ENCODE data around the gene BAZ1B. TPM values are rescaled to one million over a fixed set of nuclear protein-coding genes. Genes with fewer than 3 reads are reported as not detected.
A peak's percentile ranks its signal among the peaks of the same experiment; 100 is the strongest.
"Not testable (repeated sequence)": the region's sequence is repeated elsewhere in the genome, so short reads cannot be mapped to it uniquely, and the experiment has no call there.

Gene BAZ1B
- total and polyA plus RNA-seq, 5 donors from 2014 or later: 13.0 to 61.8 (median 13.9) TPM

DNA sequence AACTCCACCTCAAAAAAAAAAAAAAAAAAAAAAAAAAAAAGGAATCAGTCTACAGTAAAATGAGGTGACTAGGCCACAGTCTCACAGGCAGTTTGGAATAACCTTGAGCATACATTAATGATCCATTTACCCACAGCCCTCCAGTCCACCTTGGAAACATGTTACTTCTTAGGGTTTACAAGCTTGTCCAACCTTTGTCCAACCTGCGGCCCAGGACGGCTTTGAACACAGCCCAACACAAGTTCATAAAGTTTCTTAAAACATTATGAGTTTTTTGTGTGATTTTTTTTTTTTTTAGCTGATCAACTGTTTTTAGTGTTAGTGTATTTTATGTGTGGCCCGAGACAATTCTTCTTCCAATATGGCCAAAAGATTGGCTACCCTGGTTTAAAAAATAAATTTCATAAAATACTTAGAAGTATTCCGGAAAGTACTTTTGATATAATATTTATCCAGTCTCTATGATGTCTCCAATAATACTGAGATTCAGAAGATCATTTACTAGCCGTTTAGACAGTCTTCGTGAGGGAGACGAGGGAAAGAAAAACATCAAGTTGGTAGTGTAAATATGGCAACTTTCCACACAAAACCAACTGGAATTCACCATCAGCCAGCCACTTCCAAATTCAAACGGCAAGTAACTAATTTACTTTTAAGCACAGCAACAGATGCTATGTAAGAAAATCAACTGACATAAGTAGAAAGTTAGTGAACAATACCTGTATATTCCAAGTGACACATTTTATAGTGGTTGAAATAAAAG, 9.9 kb downstream of the BAZ1B start:
- Histone ChIP-seq H3K36me3 (ENCODE audit: control insufficient read depth, insufficient read depth, low read length) (peaks cover 60% of the 10 kb centered on the region), H3K4me3 (ENCODE audit: low read depth, low read length) (no peak overlapping the region), H3K27ac (ENCODE audit: insufficient read depth, low read length, poor library complexity, severe bottlenecking) (no peak overlapping the region), H3K4me1 (ENCODE audit: control insufficient read depth, insufficient read depth, low read length, poor library complexity, severe bottlenecking) (peaks cover 14% of the 10 kb centered on the region), H3K27me3 (ENCODE audit: control insufficient read depth, insufficient read depth, low read length) (no peaks in the 10 kb centered on the region), H3K9me3 (ENCODE audit: control insufficient read depth in 2 of 2, low read length in 2 of 2) (no peaks in the 10 kb centered on the region)
- Mint-ChIP-seq H3K4me3 (peak overlapping the region in 1 of 4 donors; percentile 7), H3K4me1 (peaks cover 11 to 41% (median 30%) of the 10 kb centered on the region in 4 donors), H3K36me3 (peaks cover 29% of the 10 kb centered on the region), H3K27me3 (no peaks in the 10 kb centered on the region), H3K9me3 (peaks cover 0 to 1% (median 0%) of the 10 kb centered on the region in 7 donors), H3K27ac (peak overlapping the region in 1 of 3 donors; percentile 8)
- DNase-seq: no peak
- no peak for ATAC-seq (ENCODE audit: low read depth in 2 of 2)

DNA sequence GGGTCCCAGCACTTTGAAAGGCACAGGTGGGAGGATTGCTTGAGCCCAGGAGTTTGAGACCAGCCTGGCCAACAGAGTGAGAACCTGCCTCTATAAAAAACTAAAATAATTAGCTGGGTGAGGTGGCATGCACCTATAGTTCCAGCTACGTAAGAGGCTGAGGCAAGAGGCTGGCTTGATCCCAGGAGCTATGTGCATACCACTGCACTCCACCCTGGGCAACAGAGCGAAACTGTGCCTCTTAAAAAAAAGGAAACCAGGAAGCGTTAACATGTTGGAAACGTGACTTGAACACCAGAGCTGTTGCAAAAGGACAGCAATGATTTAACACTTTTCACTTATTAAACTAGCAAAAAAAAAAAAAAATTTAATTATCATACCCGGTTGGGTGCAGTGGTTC, 12.6 kb downstream of the BAZ1B start:
- H3K4me1 Mint-ChIP-seq: peaks cover 6 to 36% (median 27%) of the 10 kb centered on the region in 4 donors
- DNase-seq: no peak
- no peak for ATAC-seq (ENCODE audit: low read depth in 2 of 2)
- Histone ChIP-seq H3K9me3 (ENCODE audit: control insufficient read depth in 2 of 2, low read length in 2 of 2) (no peaks in the 10 kb centered on the region), H3K4me3 (ENCODE audit: low read depth, low read length) (no peak overlapping the region), H3K4me1 (ENCODE audit: control insufficient read depth, insufficient read depth, low read length, poor library complexity, severe bottlenecking) (peaks cover 6% of the 10 kb centered on the region), H3K27me3 (ENCODE audit: control insufficient read depth, insufficient read depth, low read length) (no peaks in the 10 kb centered on the region), H3K36me3 (ENCODE audit: control insufficient read depth, insufficient read depth, low read length) (peaks cover 63% of the 10 kb centered on the region), H3K27ac (ENCODE audit: insufficient read depth, low read length, poor library complexity, severe bottlenecking) (no peak overlapping the region)
- H3K27me3 Mint-ChIP-seq: no peaks in the 10 kb centered on the region
- peaks cover 39% of the 10 kb centered on the region for H3K36me3 Mint-ChIP-seq
- no peak overlapping the region for H3K4me3 Mint-ChIP-seq
- peaks cover 0 to 1% (median 0%) of the 10 kb centered on the region in 7 donors for H3K9me3 Mint-ChIP-seq
- no peak overlapping the region for H3K27ac Mint-ChIP-seq

DNA sequence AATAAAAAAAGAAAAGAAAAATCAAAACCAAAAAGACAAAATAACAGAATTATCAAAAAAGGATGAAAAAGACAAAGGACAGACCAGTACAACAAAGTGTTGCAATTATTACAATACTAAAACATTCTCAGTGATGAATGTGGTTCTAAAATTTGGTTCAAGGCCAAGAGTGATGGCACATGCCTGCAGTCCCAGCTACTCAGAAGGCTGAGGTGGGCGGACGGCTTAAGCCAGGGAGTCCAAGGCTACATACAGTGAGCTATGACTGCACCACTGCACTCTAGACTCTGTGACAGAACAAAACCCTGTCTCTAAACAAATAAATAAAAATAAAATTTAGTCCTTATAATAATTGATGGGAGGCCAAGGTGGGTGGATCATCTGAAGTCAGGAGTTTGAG, 14.5 kb downstream of the BAZ1B start:
- Mint-ChIP-seq H3K36me3 (peaks cover 36% of the 10 kb centered on the region), H3K4me3 (no peak overlapping the region), H3K9me3 (no peaks in the 10 kb centered on the region), H3K27ac (peak overlapping the region in 1 of 3 donors; percentile 45), H3K27me3 (no peaks in the 10 kb centered on the region), H3K4me1 (peaks cover 0 to 24% (median 19%) of the 10 kb centered on the region in 4 donors)
- no peak overlapping the region for H3K4me3 ChIP-seq (ENCODE audit: low read depth, low read length)
- no peak for DNase-seq
- H3K36me3 ChIP-seq (ENCODE audit: control insufficient read depth, insufficient read depth, low read length): peaks cover 70% of the 10 kb centered on the region
- ATAC-seq (ENCODE audit: low read depth in 2 of 2): no peak
- H3K27ac ChIP-seq (ENCODE audit: insufficient read depth, low read length, poor library complexity, severe bottlenecking): no peak overlapping the region
- H3K27me3 ChIP-seq (ENCODE audit: control insufficient read depth, insufficient read depth, low read length): no peaks in the 10 kb centered on the region
- no peaks in the 10 kb centered on the region for H3K9me3 ChIP-seq (ENCODE audit: control insufficient read depth in 2 of 2, low read length in 2 of 2)
- peaks cover under 1% of the 10 kb centered on the region for H3K4me1 ChIP-seq (ENCODE audit: control insufficient read depth, insufficient read depth, low read length, poor library complexity, severe bottlenecking)

- H3K4me3 Mint-ChIP-seq: no peak overlapping the region
These were observed 17.2 kb downstream of the BAZ1B start for GRCh38 chr7:73504920-73505319.

GRCh38 chr7:73504017-73504416, 18.1 kb downstream of the BAZ1B start:
- peaks cover 0 to 21% (median 12%) of the 10 kb centered on the region in 4 donors for H3K4me1 Mint-ChIP-seq
- H3K4me3 Mint-ChIP-seq: no peak overlapping the region
- H3K4me1 ChIP-seq (ENCODE audit: control insufficient read depth, insufficient read depth, low read length, poor library complexity, severe bottlenecking): no peaks in the 10 kb centered on the region
- H3K27me3 ChIP-seq (ENCODE audit: control insufficient read depth, insufficient read depth, low read length): no peaks in the 10 kb centered on the region
- ATAC-seq (ENCODE audit: low read depth in 2 of 2) (no peak), DNase-seq (no peak)
- no peaks in the 10 kb centered on the region for H3K27me3 Mint-ChIP-seq
- H3K27ac Mint-ChIP-seq: no peak overlapping the region
- peaks cover 40% of the 10 kb centered on the region for H3K36me3 Mint-ChIP-seq
- H3K9me3 ChIP-seq (ENCODE audit: control insufficient read depth in 2 of 2, low read length in 2 of 2): no peaks in the 10 kb centered on the region
- H3K36me3 ChIP-seq (ENCODE audit: control insufficient read depth, insufficient read depth, low read length): peaks cover 81% of the 10 kb centered on the region
- H3K27ac ChIP-seq (ENCODE audit: insufficient read depth, low read length, poor library complexity, severe bottlenecking): no peak overlapping the region
- no peak overlapping the region for H3K4me3 ChIP-seq (ENCODE audit: low read depth, low read length)
- H3K9me3 Mint-ChIP-seq: no peaks in the 10 kb centered on the region

More at GRCh38 chr7:73504920-73505319, 17.2 kb downstream of the BAZ1B start:
- ATAC-seq (ENCODE audit: low read depth in 2 of 2) (no peak), DNase-seq (no peak)
- H3K9me3 Mint-ChIP-seq: no peaks in the 10 kb centered on the region
- peak overlapping the region in 1 of 3 donors; percentile 71 for H3K27ac Mint-ChIP-seq
- Histone ChIP-seq H3K36me3 (ENCODE audit: control insufficient read depth, insufficient read depth, low read length) (peaks cover 79% of the 10 kb centered on the region), H3K4me1 (ENCODE audit: control insufficient read depth, insufficient read depth, low read length, poor library complexity, severe bottlenecking) (no peaks in the 10 kb centered on the region), H3K27me3 (ENCODE audit: control insufficient read depth, insufficient read depth, low read length) (no peaks in the 10 kb centered on the region), H3K9me3 (ENCODE audit: control insufficient read depth in 2 of 2, low read length in 2 of 2) (no peaks in the 10 kb centered on the region), H3K27ac (ENCODE audit: insufficient read depth, low read length, poor library complexity, severe bottlenecking) (no peak overlapping the region), H3K4me3 (ENCODE audit: low read depth, low read length) (no peak overlapping the region)
- peaks cover 0 to 22% (median 12%) of the 10 kb centered on the region in 4 donors for H3K4me1 Mint-ChIP-seq
- H3K27me3 Mint-ChIP-seq: no peaks in the 10 kb centered on the region
- H3K36me3 Mint-ChIP-seq: peaks cover 34% of the 10 kb centered on the region

DNA sequence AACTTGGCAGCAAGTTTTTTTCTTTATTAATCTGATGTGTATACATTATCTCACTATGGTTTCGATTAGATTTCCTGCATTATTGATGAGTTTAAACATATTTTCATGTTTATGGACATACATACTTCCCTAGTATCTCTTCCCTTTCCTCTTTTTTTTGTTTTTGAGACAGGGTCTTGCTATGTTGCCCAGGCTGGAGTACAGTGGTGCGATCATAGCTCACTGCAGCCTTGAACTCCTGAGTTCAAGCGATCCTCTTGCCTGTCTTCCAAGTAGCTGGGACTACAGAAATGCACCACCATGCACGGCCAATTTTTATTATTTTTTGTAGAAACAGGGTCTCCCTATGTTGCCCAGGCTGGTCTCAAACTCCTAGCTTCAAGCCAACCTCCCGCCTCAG, 18.9 kb downstream of the BAZ1B start:
- H3K27me3 Mint-ChIP-seq: no peaks in the 10 kb centered on the region
- ATAC-seq (ENCODE audit: low read depth in 2 of 2) (no peak), DNase-seq (no peak)
- peaks cover 43% of the 10 kb centered on the region for H3K36me3 Mint-ChIP-seq
- Histone ChIP-seq H3K27ac (ENCODE audit: insufficient read depth, low read length, poor library complexity, severe bottlenecking) (no peak overlapping the region), H3K9me3 (ENCODE audit: control insufficient read depth in 2 of 2, low read length in 2 of 2) (no peaks in the 10 kb centered on the region), H3K36me3 (ENCODE audit: control insufficient read depth, insufficient read depth, low read length) (peaks cover 85% of the 10 kb centered on the region), H3K4me3 (ENCODE audit: low read depth, low read length) (no peak overlapping the region), H3K27me3 (ENCODE audit: control insufficient read depth, insufficient read depth, low read length) (no peaks in the 10 kb centered on the region), H3K4me1 (ENCODE audit: control insufficient read depth, insufficient read depth, low read length, poor library complexity, severe bottlenecking) (no peaks in the 10 kb centered on the region)
- H3K4me3 Mint-ChIP-seq: no peak overlapping the region
- no peaks in the 10 kb centered on the region for H3K9me3 Mint-ChIP-seq
- H3K27ac Mint-ChIP-seq: peak overlapping the region in 1 of 3 donors; percentile 3
- H3K4me1 Mint-ChIP-seq: peaks cover 5 to 23% (median 11%) of the 10 kb centered on the region in 4 donors

GRCh38 chr7:73496626-73497025, 25.5 kb downstream of the BAZ1B start:
- H3K4me3 Mint-ChIP-seq: no peak overlapping the region
- H3K27ac Mint-ChIP-seq: no peak overlapping the region
- ATAC-seq (ENCODE audit: low read depth in 2 of 2) (no peak), DNase-seq (no peak)
- no peaks in the 10 kb centered on the region for H3K4me1 ChIP-seq (ENCODE audit: control insufficient read depth, insufficient read depth, low read length, poor library complexity, severe bottlenecking)
- no peak overlapping the region for H3K4me3 ChIP-seq (ENCODE audit: low read depth, low read length)
- peaks cover 5 to 19% (median 16%) of the 10 kb centered on the region in 4 donors for H3K4me1 Mint-ChIP-seq
- peaks cover 86% of the 10 kb centered on the region for H3K36me3 ChIP-seq (ENCODE audit: control insufficient read depth, insufficient read depth, low read length)
- no peaks in the 10 kb centered on the region for H3K9me3 ChIP-seq (ENCODE audit: control insufficient read depth in 2 of 2, low read length in 2 of 2)
- H3K27ac ChIP-seq (ENCODE audit: insufficient read depth, low read length, poor library complexity, severe bottlenecking): no peak overlapping the region
- H3K36me3 Mint-ChIP-seq: peaks cover 61% of the 10 kb centered on the region
- H3K9me3 Mint-ChIP-seq: no peaks in the 10 kb centered on the region
- H3K27me3 Mint-ChIP-seq: no peaks in the 10 kb centered on the region
- no peaks in the 10 kb centered on the region for H3K27me3 ChIP-seq (ENCODE audit: control insufficient read depth, insufficient read depth, low read length)

DNA sequence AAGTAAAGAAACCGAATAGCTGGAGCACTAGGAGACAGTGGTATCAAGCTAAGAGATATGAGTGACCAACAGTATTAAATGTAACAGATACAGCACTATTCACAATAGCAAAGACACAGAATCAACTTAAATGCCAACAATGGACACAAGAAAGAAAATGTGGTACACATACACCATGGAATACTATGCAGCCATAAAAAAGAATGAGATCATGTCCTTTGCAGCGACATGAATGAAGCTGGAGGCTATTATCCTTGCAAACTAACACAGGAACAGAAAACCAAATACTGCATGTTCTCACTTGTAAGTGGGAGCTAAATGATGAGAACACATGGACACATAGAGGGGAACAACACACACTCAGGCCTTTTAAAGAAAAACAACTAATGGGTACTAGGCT, 26.6 kb downstream of the BAZ1B start:
- H3K4me3 Mint-ChIP-seq, H3K27ac Mint-ChIP-seq, H3K9me3 Mint-ChIP-seq: not testable (repeated sequence)

More for the DNA sequence above, 26.6 kb downstream of the BAZ1B start:
- H3K27me3 Mint-ChIP-seq; H3K4me1 ChIP-seq (ENCODE audit: control insufficient read depth, insufficient read depth, low read length, poor library complexity, severe bottlenecking); ATAC-seq (ENCODE audit: low read depth in 2 of 2); H3K4me3 ChIP-seq (ENCODE audit: low read depth, low read length); DNase-seq; H3K27me3 ChIP-seq (ENCODE audit: control insufficient read depth, insufficient read depth, low read length); H3K9me3 ChIP-seq (ENCODE audit: control insufficient read depth in 2 of 2, low read length in 2 of 2); H3K27ac ChIP-seq (ENCODE audit: insufficient read depth, low read length, poor library complexity, severe bottlenecking): not testable (repeated sequence)
- peaks cover 55% of the 10 kb centered on the region for H3K36me3 Mint-ChIP-seq
- H3K4me1 Mint-ChIP-seq: peaks cover 0 to 15% (median 13%) of the 10 kb centered on the region in 4 donors
- H3K36me3 ChIP-seq (ENCODE audit: control insufficient read depth, insufficient read depth, low read length): peaks cover 88% of the 10 kb centered on the region

Data from CD4-positive, CD25-positive, alpha-beta regulatory T cell (primary cell).